HepG2 (cell line): ENCODE data around the gene ABCG5. TPM values are rescaled to one million over a fixed set of nuclear protein-coding genes. Genes with fewer than 3 reads are reported as not detected.
A peak's percentile ranks its signal among the peaks of the same experiment; 100 is the strongest.

Experiments used
- CEBPB ChIP-seq: IDR thresholded peaks from 2 replicates; pipeline ENCODE4 v1.6.1; 2011; ENCODE audit warnings: low read depth, low read length, improper control_type of control experiment, borderline replicate concordance
- CHD2 ChIP-seq: IDR thresholded peaks from 2 replicates; pipeline ENCODE4 v1.6.1; 2011; ENCODE audit warnings: low read depth, low read length, improper control_type of control experiment
- FOXJ3 ChIP-seq: sonication (generic); formaldehyde crosslinking; IDR thresholded peaks from 2 replicates; pipeline ENCODE4 v1.4.0; 2020; ENCODE audit warnings: missing genetic modification reagents, mild to moderate bottlenecking, borderline replicate concordance
- FOXO4 ChIP-seq: sonication (generic); formaldehyde crosslinking; conservative IDR thresholded peaks from 2 replicates; pipeline ENCODE4 v1.8.1; 2023; ENCODE audit warnings: missing genetic modification reagents
- PBX3 ChIP-seq: sonication (generic); formaldehyde crosslinking; IDR thresholded peaks from 2 replicates; pipeline ENCODE4 v1.8.1; 2023; ENCODE audit warnings: missing genetic modification reagents, inconsistent platforms, borderline replicate concordance
- POLR2A ChIP-seq, 2 experiments: IDR thresholded peaks; 2 replicates each; pipeline ENCODE4 v1.6.1; 2011; ENCODE audit warnings: low read depth in 2 of 2, low read length in 2 of 2, mild to moderate bottlenecking in 1 of 2, moderate library complexity in 1 of 2; ENCODE audit not compliant: insufficient read depth in 1 of 2
- SMAD9 ChIP-seq: sonication (generic); formaldehyde crosslinking; IDR thresholded peaks from 2 replicates; pipeline ENCODE4 v1.5.1; 2020; ENCODE audit warnings: mild to moderate bottlenecking, missing genetic modification reagents
- SOX13 ChIP-seq, 3 experiments: fragments of 450-650 bp in 1 of 3; sonication (generic) in 1 of 3; formaldehyde crosslinking in 1 of 3; IDR thresholded peaks in 2 of 3; conservative IDR thresholded peaks in 1 of 3; 2 replicates each; pipeline versions ENCODE4 v1.5.0 to v1.6.1; 2016 to 2020; ENCODE audit warnings: antibody characterized with exemption in 1 of 3, mild to moderate bottlenecking in 1 of 3, missing compliant biosample characterization in 1 of 3, missing genetic modification reagents in 1 of 3, moderate library complexity in 1 of 3
- ZHX1 ChIP-seq: sonication (generic); formaldehyde crosslinking; IDR thresholded peaks from 2 replicates; pipeline ENCODE4 v1.8.1; 2022; ENCODE audit warnings: low read depth, mild to moderate bottlenecking, missing genetic modification reagents
- ZNF317 ChIP-seq: sonication (generic); formaldehyde crosslinking; IDR thresholded peaks from 2 replicates; pipeline ENCODE4 v1.5.0; 2020; ENCODE audit warnings: mild to moderate bottlenecking, missing genetic modification reagents
- ZNF367 ChIP-seq: sonication (generic); formaldehyde crosslinking; IDR thresholded peaks from 2 replicates; pipeline ENCODE4 v1.4.0; 2020; ENCODE audit warnings: missing genetic modification reagents, borderline replicate concordance
- ZNF512B ChIP-seq: sonication (generic); formaldehyde crosslinking; IDR thresholded peaks from 2 replicates; pipeline ENCODE4 v1.5.1; 2020; ENCODE audit warnings: missing genetic modification reagents, mild to moderate bottlenecking, borderline replicate concordance
- ZNF513 ChIP-seq: sonication (generic); formaldehyde crosslinking; conservative IDR thresholded peaks from 2 replicates; pipeline ENCODE4 v1.5.0; 2020; ENCODE audit warnings: missing genetic modification reagents
- ZNF557 ChIP-seq: sonication (generic); formaldehyde crosslinking; IDR thresholded peaks from 2 replicates; pipeline ENCODE4 v1.4.0; 2020; ENCODE audit warnings: missing genetic modification reagents
- ZNF572 ChIP-seq: sonication (generic); formaldehyde crosslinking; IDR thresholded peaks from 2 replicates; pipeline ENCODE4 v1.5.1; 2020; ENCODE audit warnings: mild to moderate bottlenecking, missing genetic modification reagents
- ZNF720 ChIP-seq: sonication (generic); formaldehyde crosslinking; IDR thresholded peaks from 2 replicates; pipeline ENCODE4 v1.4.0; 2020; ENCODE audit warnings: missing genetic modification reagents
- ZNF879 ChIP-seq: sonication (generic); formaldehyde crosslinking; IDR thresholded peaks from 2 replicates; pipeline ENCODE4 v1.8.1; 2023; ENCODE audit warnings: missing genetic modification reagents
- ZSCAN5A ChIP-seq: sonication (generic); formaldehyde crosslinking; IDR thresholded peaks from 2 replicates; pipeline ENCODE4 v1.8.0; 2022; ENCODE audit warnings: mild to moderate bottlenecking, missing genetic modification reagents, borderline replicate concordance
- polyA plus RNA-seq, 8 experiments: library from polyadenylated mRNA; depleted of rRNA in 3 of 8; stranded (reverse) in 7 of 8; unstranded in 1 of 8; fragments of >200 nt; fragmentation: Illumina TruSeq in 4 of 8; extraction: Trizol in 4 of 8; gene quantifications; 2 replicates each; pipeline versions ENCODE4 v1.2.1 to v1.2.3, GENCODE V29; 2011 to 2016; ENCODE audit warnings: low read depth in 4 of 8, missing spikeins in 1 of 8, mixed read lengths in 1 of 8; ENCODE audit not compliant: insufficient read depth in 1 of 8
- total RNA-seq, 5 experiments: library from RNA; depleted of rRNA; stranded (reverse); fragments of >200 nt; fragmentation: Illumina TruSeq; extraction: Trizol; gene quantifications; 2 replicates each; pipeline ENCODE4 v1.2.3, GENCODE V29; 2016; ENCODE audit warnings: low read depth in 1 of 5

The ABCG5 gene
- total and polyA plus RNA-seq, 2 of the 13 experiments (the other 11 are each of a cell fraction or from before 2014, with no cell fraction given) = 15.1 to 39.0 TPM

- TF ChIP-seq PBX3 (no peak), SMAD9 (CRISPR knock-in tag) (no peak), ZNF720 (CRISPR knock-in tag) (no peak), ZSCAN5A (CRISPR knock-in tag) (no peak), POLR2A (IDR thresholded peaks at IDR 0.05; ENCODE audit: insufficient read depth in 1 of 2, low read depth in 2 of 2, low read length in 2 of 2) (0 out of 4 replicates have a peak, but pooled peaks of 1 of the 2 experiments have one; percentile 13), ZNF317 (CRISPR knock-in tag) (peak; percentile 94), FOXJ3 (CRISPR knock-in tag) (no peak), ZNF512B (CRISPR knock-in tag) (peak; percentile 31; the same call in 1 of the 2 replicates), CEBPB (peak; percentile 48; the same call in 1 of the 2 replicates), ZNF557 (CRISPR knock-in tag) (no peak), ZNF513 (no peak), ZNF367 (CRISPR knock-in tag) (no peak), ZNF879 (CRISPR knock-in tag) (0 out of 2 replicates have a peak, but pooled peaks have one; percentile 53), CHD2 (no peak), ZNF572 (CRISPR knock-in tag) (no peak), FOXO4 (CRISPR knock-in tag) (0 out of 2 replicates have a peak, but pooled peaks have one; percentile 27), ZHX1 (no peak), SOX13 (IDR thresholded peaks at IDR 0.05) (no peak), SOX13 (CRISPR knock-in tag; conservative IDR thresholded peaks at IDR 0.05 in 1 of 2, IDR thresholded peaks at IDR 0.05 in 1 of 2) (no peak)
Observed at GRCh38 chr2:43882312-43882711, 43.7 kb upstream of the ABCG5 start (continued).
